K562 (cell line): Measurements from ENCODE around the gene PRKACA. TPM values are rescaled to one million over a fixed set of nuclear protein-coding genes. Genes with fewer than 3 reads are reported as not detected.

Experiments
- CHD1 ChIP-seq: fragments of 200-600 bp; sonication (generic); IDR thresholded peaks from one replicate; pipeline ENCODE4 v1.6.1; 2012; ENCODE audit warnings: mild to moderate bottlenecking, moderate library complexity, low read length, inconsistent platforms
- FIP1L1 ChIP-seq: fragments of 200-400 bp; formaldehyde crosslinking; IDR thresholded peaks from 2 replicates; pipeline ENCODE4 v1.6.1; 2018; ENCODE audit warnings: mild to moderate bottlenecking, low read depth, low read length; ENCODE audit not compliant: poor library complexity, severe bottlenecking
- HDAC1 ChIP-seq, 2 experiments: fragments of 450-650 bp; IDR thresholded peaks; 2 replicates each; pipeline ENCODE4 v1.6.1; 2016 to 2017; ENCODE audit warnings: inconsistent platforms in 1 of 2, mild to moderate bottlenecking in 1 of 2, moderate library complexity in 1 of 2
- KAT7 ChIP-seq: sonication (generic); formaldehyde crosslinking; IDR thresholded peaks from 2 replicates; pipeline ENCODE4 v1.8.0; 2022; ENCODE audit warnings: missing genetic modification reagents, mild to moderate bottlenecking, borderline replicate concordance
- LCOR ChIP-seq: sonication (generic); formaldehyde crosslinking; IDR thresholded peaks from 2 replicates; pipeline ENCODE4 v1.8.0; 2022; ENCODE audit warnings: mild to moderate bottlenecking, missing genetic modification reagents
- MCM5 ChIP-seq: fragments of 450-650 bp; IDR thresholded peaks from 2 replicates; pipeline ENCODE4 v1.6.1; 2016; ENCODE audit warnings: low read depth
- MYBL2 ChIP-seq, 2 experiments: fragments of 450-650 bp in 1 of 2; sonication (generic) in 1 of 2; formaldehyde crosslinking in 1 of 2; IDR thresholded peaks; 2 replicates each; pipeline versions ENCODE4 v1.6.1 to v1.8.1; 2017 to 2022; ENCODE audit warnings: borderline replicate concordance in 1 of 2, inconsistent platforms in 1 of 2, low read depth in 1 of 2, mild to moderate bottlenecking in 1 of 2, missing genetic modification reagents in 1 of 2, moderate library complexity in 1 of 2
- NCOA1 ChIP-seq: fragments of 450-650 bp; IDR thresholded peaks from 2 replicates; pipeline ENCODE4 v1.6.1; 2016; ENCODE audit warnings: low read depth
- NFIC ChIP-seq: fragments of 450-650 bp; IDR thresholded peaks from 2 replicates; pipeline ENCODE4 v1.6.1; 2017; ENCODE audit warnings: mild to moderate bottlenecking, inconsistent platforms
- PHF20 ChIP-seq: fragments of 450-650 bp; IDR thresholded peaks from 2 replicates; pipeline ENCODE4 v1.6.1; 2018; ENCODE audit not compliant: partially characterized antibody
- PHF8 ChIP-seq: fragments of 200-600 bp; sonication (generic); IDR thresholded peaks from 2 replicates; pipeline ENCODE4 v1.6.1; 2012; ENCODE audit warnings: mixed run types, mild to moderate bottlenecking, inconsistent platforms, low read length, moderate library complexity, borderline replicate concordance
- RB1 ChIP-seq: fragments of 450-650 bp; IDR thresholded peaks from 2 replicates; pipeline ENCODE4 v1.6.1; 2017; ENCODE audit warnings: low read depth, mild to moderate bottlenecking
- RBBP5 ChIP-seq: fragments of 200-600 bp; sonication (generic); IDR thresholded peaks from 2 replicates; pipeline ENCODE4 v1.6.1; 2012; ENCODE audit warnings: borderline replicate concordance, mild to moderate bottlenecking, low read length, control low read depth, inconsistent platforms; ENCODE audit not compliant: insufficient read depth, poor library complexity, severe bottlenecking
- RBM22 ChIP-seq: fragments of 200-400 bp; formaldehyde crosslinking; IDR thresholded peaks from 2 replicates; pipeline ENCODE4 v1.6.1; 2018; ENCODE audit warnings: low read length, low read depth; ENCODE audit not compliant: poor library complexity, severe bottlenecking
- SAFB ChIP-seq: fragments of 200-400 bp; formaldehyde crosslinking; IDR thresholded peaks from 2 replicates; pipeline ENCODE4 v1.6.1; 2017; ENCODE audit warnings: low read depth, low read length, borderline replicate concordance
- SRSF7 ChIP-seq: fragments of 200-400 bp; formaldehyde crosslinking; optimal IDR thresholded peaks from 2 replicates; pipeline ENCODE3; 2017; ENCODE audit warnings: mild to moderate bottlenecking, low read depth, low read length
- THAP7 ChIP-seq: fragments of 250-450 bp; sonication (Bioruptor Pico); IDR thresholded peaks from 2 replicates; pipeline ENCODE4 v1.5.0; 2021
- ZNF407 ChIP-seq: fragments of 450-650 bp; IDR thresholded peaks from 2 replicates; pipeline ENCODE4 v1.6.1; 2016; ENCODE audit warnings: low read depth
- ZNF766 ChIP-seq: fragments of 200-800 bp; sonication (Bioruptor generic); conservative IDR thresholded peaks from 2 replicates; pipeline ENCODE4 v1.6.1; 2016; ENCODE audit warnings: missing genetic modification characterization, missing compliant biosample characterization
- ZNF79 ChIP-seq: fragments of 250-450 bp; sonication (Bioruptor Pico); IDR thresholded peaks from 2 replicates; pipeline ENCODE4 v1.4.0; 2020; ENCODE audit warnings: low read depth, mild to moderate bottlenecking, moderate library complexity
- polyA plus RNA-seq, 8 experiments: library from polyadenylated mRNA; depleted of rRNA in 4 of 8; stranded (reverse) in 5 of 8; unstranded in 3 of 8; fragments of >200 nt; fragmentation: Nextera tagmentation in 2 of 8; fragmentation: Illumina TruSeq in 1 of 8; extraction: Ambion mirVana in 2 of 8; extraction: Trizol in 1 of 8; gene quantifications; 2 replicates each; pipeline versions ENCODE4 v1.2.1 to v1.2.3, GENCODE V29; 2011 to 2014; ENCODE audit warnings: inconsistent platforms in 1 of 8, missing spikeins in 1 of 8
- total RNA-seq, 7 experiments: library from RNA; depleted of rRNA in 6 of 7; stranded (reverse); fragments of >200 nt in 6 of 7; fragmentation: Illumina TruSeq in 2 of 7; extraction: Trizol in 2 of 7; gene quantifications; 2 replicates each; pipeline versions ENCODE4 v1.2.1 to v1.2.3, GENCODE V29; 2011 to 2021; ENCODE audit warnings: low replicate concordance in 1 of 7

PRKACA gene
- total and polyA plus RNA-seq, 9 of the 15 experiments (the other 6 are each of a cell fraction or from before 2014, with no cell fraction given), result 1.2 to 63.1 (median 13.0) TPM

DNA sequence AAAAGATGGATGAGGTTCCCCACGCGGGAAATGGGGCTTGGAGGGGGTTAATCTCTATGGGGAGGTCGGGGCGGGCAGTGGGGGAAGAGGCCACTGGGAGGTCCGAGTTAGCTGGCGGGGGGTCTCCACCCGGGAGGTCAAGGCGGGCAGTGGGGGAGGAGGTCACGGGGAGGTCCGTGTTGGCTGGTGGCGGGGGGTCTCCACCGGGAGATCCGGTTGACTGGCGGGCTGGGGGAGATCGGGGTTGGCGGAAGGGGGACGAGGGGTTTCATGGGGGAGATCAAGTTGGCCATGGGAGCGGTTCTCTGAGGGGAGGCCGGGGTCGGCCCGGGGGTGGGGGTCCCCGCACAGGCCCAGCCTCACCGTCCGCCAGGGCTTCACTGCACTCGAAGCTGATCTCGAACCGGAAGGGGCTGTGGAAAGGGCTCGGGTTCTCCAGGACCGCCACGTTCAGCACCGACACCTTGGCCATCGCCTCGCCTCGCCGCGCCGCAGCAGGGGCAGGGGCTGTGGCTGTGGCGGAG is 18.5 kb upstream of the PRKACA start (continued):
- TF ChIP-seq ZNF407, result no peak
- TF ChIP-seq ZNF79 (CRISPR knock-in tag), result no peak
- TF ChIP-seq RBM22, result peak; percentile 86
- peak; percentile 57; the same call in 1 of the 2 replicates for TF ChIP-seq LCOR (CRISPR knock-in tag)
- TF ChIP-seq MYBL2 (IDR thresholded peaks at IDR 0.05; ENCODE audit: low read depth), result peak; percentile 76; the same call in 1 of the 2 replicates
- TF ChIP-seq MYBL2 (CRISPR knock-in tag; IDR thresholded peaks at IDR 0.05; ENCODE audit: borderline replicate concordance), result no peak
- peak; percentile 44 for TF ChIP-seq PHF20
- TF ChIP-seq CHD1, result peak; percentile 70
- TF ChIP-seq KAT7 (CRISPR knock-in tag), result 0 out of 2 replicates have a peak, but pooled peaks have one; percentile 29
- TF ChIP-seq RB1, result no peak
- TF ChIP-seq ZNF766 (CRISPR knock-in tag), result 0 out of 2 replicates have a peak, but pooled peaks have one; percentile 18
- TF ChIP-seq FIP1L1, result peak; percentile 80
- TF ChIP-seq THAP7 (CRISPR knock-in tag), result peak; percentile 14; the same call in 1 of the 2 replicates
- TF ChIP-seq NFIC, result 0 out of 2 replicates have a peak, but pooled peaks have one; percentile 5
- peak; percentile 59 for TF ChIP-seq RBBP5
- TF ChIP-seq SAFB, result peak; percentile 54; the same call in 1 of the 2 replicates
- no peak for TF ChIP-seq MCM5
- TF ChIP-seq PHF8, result peak; percentile 83; the same call in 1 of the 2 replicates
- TF ChIP-seq NCOA1, result no peak
- no peak for TF ChIP-seq SRSF7
- peak in 1 of 2 experiments; percentile 94; a peak in 1 of 4 replicates for TF ChIP-seq HDAC1 (IDR thresholded peaks at IDR 0.05)
